H1 (cell line): ENCODE measurements around the gene FOXA2. TPM values are rescaled to one million over a fixed set of nuclear protein-coding genes. Genes with fewer than 3 reads are reported as not detected.

ENCODE experiments used
- CBX8 ChIP-seq: fragments of 300-800, 300-1000 bp; sonication (generic); IDR thresholded peaks from 2 replicates; pipeline ENCODE4 v1.7.1; 2016; ENCODE audit warnings: low read depth, low read length, borderline replicate concordance
- GTF2F1 ChIP-seq: IDR thresholded peaks from 2 replicates; pipeline ENCODE4 v1.6.1; 2012; ENCODE audit warnings: low read depth, low read length, improper control_type of control experiment, borderline replicate concordance
- RAD21 ChIP-seq, 2 experiments: IDR thresholded peaks in 1 of 2; conservative IDR thresholded peaks in 1 of 2; 2 replicates each; pipeline ENCODE4 v1.6.1; 2011; ENCODE audit warnings: low read depth in 2 of 2, low read length in 2 of 2, improper control_type of control experiment in 1 of 2, inconsistent platforms in 1 of 2, mild to moderate bottlenecking in 1 of 2, moderate library complexity in 1 of 2
- SIRT6 ChIP-seq: IDR thresholded peaks from one replicate; pipeline ENCODE4 v1.7.1; 2012; ENCODE audit warnings: low read length, inconsistent platforms
- SRF ChIP-seq: IDR thresholded peaks from 2 replicates; pipeline ENCODE4 v1.6.1; 2011; ENCODE audit warnings: mild to moderate bottlenecking, low read depth, low read length, moderate library complexity
- TAF1 ChIP-seq: IDR thresholded peaks from 2 replicates; pipeline ENCODE4 v1.6.1; 2011; ENCODE audit warnings: mild to moderate bottlenecking, low read depth, low read length
- polyA plus RNA-seq, 7 experiments: library from polyadenylated mRNA; depleted of rRNA in 3 of 7; stranded (reverse) in 5 of 7; unstranded in 2 of 7; fragments of >200 nt in 5 of 7; fragments of 200-250 nt in 2 of 7; gene quantifications; 1 replicate in 5 of 7; 2 replicates in 1 of 7; 4 replicates in 1 of 7; pipeline versions ENCODE4 v1.2.1 to v1.2.3, GENCODE V29; 2011 to 2013; ENCODE audit warnings: missing spikeins in 2 of 7, mixed read lengths in 2 of 7
- total RNA-seq: library from RNA; stranded (reverse); fragmentation: NEBNext Ultra II Directional; extraction: Animal tissue kit (Norgen Biotek cat#: 25700); gene quantifications from 2 replicates; pipeline ENCODE4 v1.2.1, GENCODE V29; 2021

The FOXA2 gene
- total and polyA plus RNA-seq, 2 of the 8 experiments (the other 6 are each of a cell fraction or from before 2014, with no cell fraction given) = not detected

GRCh38 chr20:22607695-22608094 lies 23.3 kb upstream of the FOXA2 start (continued):
- TF ChIP-seq RAD21 (IDR thresholded peaks at IDR 0.05 in 1 of 2, conservative IDR thresholded peaks at IDR 0.05 in 1 of 2; ENCODE audit: low read depth in 2 of 2, low read length in 2 of 2) (no peak), SRF (no peak), SIRT6 (no peak), GTF2F1 (no peak), CBX8 (no peak), TAF1 (no peak)
- TF ChIP-seq, all 59 proteins: peak for 0
